AG04450 (cell line): ENCODE results near the gene LTBP4. TPM values are rescaled to one million over a fixed set of nuclear protein-coding genes. Genes with fewer than 3 reads are reported as not detected.

Source experiments
- CTCF ChIA-PET: fragments of 300-600, 350-600 bp; formaldehyde crosslinking; extraction: SDS; loops from one replicate; lab custom pipeline; 2022; ENCODE audit warnings: antibody characterized with exemption, inconsistent platforms; lab: Charles Lee
- POLR2A ChIA-PET: fragments of 350-600 bp; formaldehyde crosslinking; extraction: SDS; loops from one replicate; lab custom pipeline; 2021; ENCODE audit warnings: antibody characterized with exemption, inconsistent platforms; lab: Yijun Ruan, JAX
- DNase-seq: peaks from one replicate; pipeline ENCODE4 v3.0.0-alpha.2; 2011; ENCODE audit warnings: low read depth, low spot score
- H3K27ac ChIP-seq: one replicate; pipeline ENCODE4 v1.5.1; 2012; ENCODE audit warnings: low read depth, low read length, control low read depth
- H3K27me3 ChIP-seq: one replicate; pipeline ENCODE4 v1.6.0; 2012; ENCODE audit warnings: low read length; ENCODE audit not compliant: control insufficient read depth, insufficient read depth
- H3K4me3 ChIP-seq: 2 replicates; pipeline ENCODE4 v1.5.1; 2011; ENCODE audit warnings: mild to moderate bottlenecking, low read depth, low read length, control low read depth
- H3K9me3 ChIP-seq: 2 replicates; pipeline ENCODE4 v1.5.1; 2012; ENCODE audit warnings: low read length; ENCODE audit not compliant: control insufficient read depth, insufficient read depth
- CTCF ChIP-seq: IDR thresholded peaks from 2 replicates; pipeline ENCODE4 v1.5.1; 2011; ENCODE audit warnings: low read depth, low read length, control low read depth, inconsistent platforms
- polyA plus RNA-seq: library from polyadenylated mRNA; depleted of rRNA; stranded (reverse); fragments of >200 nt; gene quantifications from 2 replicates; pipeline ENCODE4 v1.2.3, GENCODE V29; 2011

The LTBP4 gene
- polyA plus RNA-seq, 1 experiment, result 41.3 TPM

GRCh38 chr19:40599331-40599901 is 1.8 kb upstream of the LTBP4 start:
- POLR2A ChIA-PET, result interaction anchor here (0.5 to 1.1 kb wide), 2 partner anchors 46 to 64 kb away, joined by 3 read pairs; no protein-coding TSS in a partner anchor
- no peak for TF ChIP-seq CTCF
- CTCF ChIA-PET, result interaction anchor here (0.6 to 2.9 kb wide), 10 partner anchors 29 to 301 kb away, joined by 3 to 15 read pairs (median 4); no protein-coding TSS in a partner anchor
- Histone ChIP-seq H3K4me3 (0 out of 2 replicates have a peak overlapping the region, but pooled peaks have one; percentile 2), H3K27me3 (no peaks in the 10 kb centered on the region), H3K27ac (no peak overlapping the region), H3K9me3 (no peaks in the 10 kb centered on the region)
- no peak for DNase-seq

- TF ChIP-seq CTCF, result no peak
- Histone ChIP-seq H3K9me3 (no peaks in the 10 kb centered on the region), H3K27ac (no peak overlapping the region), H3K27me3 (no peaks in the 10 kb centered on the region), H3K4me3 (no peak overlapping the region)
- no peak for DNase-seq
- POLR2A ChIA-PET, result interaction anchor here (0.6 to 1.1 kb wide), 3 partner anchors 46 to 63 kb away, joined by 3 to 13 read pairs (median 4); no protein-coding TSS in a partner anchor
- CTCF ChIA-PET, result interaction anchor here (1.0 to 3.8 kb wide), 9 partner anchors 35 to 295 kb away, joined by 3 to 19 read pairs (median 9); no protein-coding TSS in a partner anchor
These were observed 1.1 kb upstream of the LTBP4 start for GRCh38 chr19:40599902-40600569.

GRCh38 chr19:40600570-40601133 is 517 bp upstream of the LTBP4 start:
- ChIA-PET CTCF (interaction anchor here (0.8 to 3.8 kb wide), 7 partner anchors 35 to 295 kb away, joined by 4 to 19 read pairs (median 9); no protein-coding TSS in a partner anchor), POLR2A (interaction anchor here (0.6 to 0.9 kb wide), 2 partner anchors 45 to 60 kb away, joined by 4 to 13 read pairs; no protein-coding TSS in a partner anchor)
- no peak for DNase-seq
- Histone ChIP-seq H3K27me3 (no peaks in the 10 kb centered on the region), H3K9me3 (no peaks in the 10 kb centered on the region), H3K27ac (no peak overlapping the region), H3K4me3 (peak overlapping the region; percentile 27; the same call in 1 of the 2 replicates)
- no peak for TF ChIP-seq CTCF

- peak overlapping the region; percentile 93 for H3K27ac ChIP-seq
- no peak for DNase-seq
- no peak for TF ChIP-seq CTCF
- no peaks in the 10 kb centered on the region for H3K27me3 ChIP-seq
- peaks cover 4% of the 10 kb centered on the region; the same call in 1 of the 2 replicates for H3K9me3 ChIP-seq
- peak overlapping the region; percentile 69 for H3K4me3 ChIP-seq
- ChIA-PET CTCF (interaction anchor here (0.7 to 5.2 kb wide), 14 partner anchors 13 to 471 kb away, joined by 3 to 59 read pairs (median 4); partner anchors contain the start of gene BLVRB), POLR2A (interaction anchor here (1.1 to 2.8 kb wide), 8 partner anchors 10 to 160 kb away, joined by 3 to 36 read pairs (median 11); no protein-coding TSS in a partner anchor)
These were observed 1.9 kb downstream of the LTBP4 start for GRCh38 chr19:40603071-40603388.
